PFSK-1 (cell line): ENCODE data around the gene MYL6B.

ENCODE experiments used
- POLR2AphosphoS5 ChIP-seq: IDR thresholded peaks from 2 replicates; pipeline ENCODE4 v1.6.1; 2012; ENCODE audit warnings: low read depth, mild to moderate bottlenecking, control low read depth, low read length, moderate library complexity
- SIN3A ChIP-seq: IDR thresholded peaks from 2 replicates; pipeline ENCODE4 v1.6.1; 2012; ENCODE audit warnings: mild to moderate bottlenecking, low read length, moderate library complexity, borderline replicate concordance; ENCODE audit not compliant: insufficient read depth
- TAF1 ChIP-seq: IDR thresholded peaks from 2 replicates; pipeline ENCODE4 v1.6.1; 2012; ENCODE audit warnings: low read length, control low read depth, borderline replicate concordance; ENCODE audit not compliant: insufficient read depth

GRCh38 chr12:56189918-56190694, 37.7 kb downstream of the MYL6B start:
- 0 out of 2 replicates have a peak, but pooled peaks have one; percentile 22 for TF ChIP-seq POLR2AphosphoS5
- TF ChIP-seq SIN3A: 0 out of 2 replicates have a peak, but pooled peaks have one; percentile 23
- no peak for TF ChIP-seq TAF1
